ENCODE measurements around the gene ABHD12. TPM values are rescaled to one million over a fixed set of nuclear protein-coding genes. Genes with fewer than 3 reads are reported as not detected.

Gene ABHD12
- total and polyA plus RNA-seq, 8 donors, result 11.1 to 99.1 (median 44.0) TPM

DNA sequence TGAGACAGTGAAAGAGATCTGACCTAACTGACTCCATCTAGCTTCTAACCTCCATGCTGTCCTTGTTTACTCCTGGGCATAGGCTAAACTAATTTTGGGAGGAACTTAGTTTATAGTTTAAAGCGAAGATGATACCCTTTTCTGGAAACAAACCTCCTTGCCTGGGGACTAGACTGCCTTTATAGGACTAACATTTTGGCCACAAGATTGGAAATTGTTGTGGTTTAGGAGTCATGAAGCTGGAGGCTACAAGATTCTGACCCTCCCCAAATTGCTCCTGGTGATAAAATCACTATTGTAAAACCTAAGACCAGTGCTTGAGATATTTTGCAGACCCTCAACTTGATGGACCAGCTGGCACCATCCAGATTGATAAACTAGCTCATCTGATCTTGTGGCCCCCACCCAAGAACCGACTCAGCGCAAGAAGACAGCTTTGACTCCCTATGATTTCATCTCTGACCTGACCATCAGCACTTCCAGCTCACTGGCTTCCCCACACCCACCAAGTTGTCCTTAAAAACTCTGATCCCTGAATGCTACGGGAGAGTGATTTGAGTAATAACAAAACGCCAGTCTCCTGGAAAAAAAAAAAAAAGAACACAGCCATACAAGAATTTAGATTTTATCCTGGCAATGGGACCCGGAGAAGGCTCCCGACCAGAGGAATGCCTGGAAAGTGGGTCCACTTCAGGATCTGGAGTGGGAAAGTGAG is 63.0 kb downstream of the ABHD12 start:
- Histone ChIP-seq H3K36me3 (peaks cover 0 to 13% (median 7%) of the 10 kb centered on the region in 4 donors), H3K4me1 (peaks cover 0 to 22% (median 12%) of the 10 kb centered on the region in 4 donors), H3K27ac (no peak overlapping the region), H3K27me3 (no peaks in the 10 kb centered on the region), H3K9me3 (no peaks in the 10 kb centered on the region), H3K4me3 (no peak overlapping the region)
- intact Hi-C loops (cut with DNase I; ENCODE audit: low total_unique reads), result no loop called here
- no peak for DNase-seq
- TF ChIP-seq POLR2A (IDR thresholded peaks at IDR 0.05), result no peak
- no peak for TF ChIP-seq EP300 (IDR thresholded peaks at IDR 0.05)
- WGBS, 5 donors, result 71 to 86% (median 85%) methylated on average over 7 of the region's 7 CpGs

DNA sequence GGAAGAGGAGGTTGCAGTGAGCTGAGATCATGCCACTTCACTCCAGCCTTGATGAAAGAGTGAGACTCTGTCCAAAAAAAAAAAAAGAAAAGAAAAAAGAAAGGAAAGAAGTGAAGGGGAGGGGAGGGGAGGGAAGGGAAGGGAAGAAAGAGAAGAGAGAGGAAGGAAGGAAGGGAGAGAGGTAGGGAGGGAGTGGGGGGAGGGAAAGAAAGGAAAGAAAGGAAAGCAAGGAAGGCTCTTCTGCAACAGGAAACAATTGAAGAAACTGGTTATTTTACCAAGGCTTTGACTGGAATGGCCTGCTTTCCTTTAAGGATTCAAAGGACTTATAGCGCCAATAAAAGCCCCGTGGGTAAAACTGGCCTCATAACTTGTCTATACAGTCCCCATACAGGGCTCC is 64.6 kb downstream of the ABHD12 start:
- intact Hi-C loops (cut with DNase I; ENCODE audit: low total_unique reads), result no loop called here
- no peak overlapping the region for H3K4me3 ChIP-seq
- TF ChIP-seq, protein P1, sequence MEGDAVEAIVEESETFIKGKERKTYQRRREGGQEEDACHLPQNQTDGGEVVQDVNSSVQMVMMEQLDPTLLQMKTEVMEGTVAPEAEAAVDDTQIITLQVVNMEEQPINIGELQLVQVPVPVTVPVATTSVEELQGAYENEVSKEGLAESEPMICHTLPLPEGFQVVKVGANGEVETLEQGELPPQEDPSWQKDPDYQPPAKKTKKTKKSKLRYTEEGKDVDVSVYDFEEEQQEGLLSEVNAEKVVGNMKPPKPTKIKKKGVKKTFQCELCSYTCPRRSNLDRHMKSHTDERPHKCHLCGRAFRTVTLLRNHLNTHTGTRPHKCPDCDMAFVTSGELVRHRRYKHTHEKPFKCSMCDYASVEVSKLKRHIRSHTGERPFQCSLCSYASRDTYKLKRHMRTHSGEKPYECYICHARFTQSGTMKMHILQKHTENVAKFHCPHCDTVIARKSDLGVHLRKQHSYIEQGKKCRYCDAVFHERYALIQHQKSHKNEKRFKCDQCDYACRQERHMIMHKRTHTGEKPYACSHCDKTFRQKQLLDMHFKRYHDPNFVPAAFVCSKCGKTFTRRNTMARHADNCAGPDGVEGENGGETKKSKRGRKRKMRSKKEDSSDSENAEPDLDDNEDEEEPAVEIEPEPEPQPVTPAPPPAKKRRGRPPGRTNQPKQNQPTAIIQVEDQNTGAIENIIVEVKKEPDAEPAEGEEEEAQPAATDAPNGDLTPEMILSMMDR (IDR thresholded peaks at IDR 0.05), result no peak
- TF ChIP-seq EP300 (IDR thresholded peaks at IDR 0.05) (no peak), POLR2AphosphoS5 (IDR thresholded peaks at IDR 0.05) (no peak), POLR2A (IDR thresholded peaks at IDR 0.05) (no peak)
- H3K4me1 ChIP-seq, result peaks cover 0 to 22% (median 14%) of the 10 kb centered on the region in 4 donors
- no peaks in the 10 kb centered on the region for H3K27me3 ChIP-seq
- WGBS, 5 donors, result 79 to 97% (median 88%) methylated on average over 2 of the region's 2 CpGs
- H3K27ac ChIP-seq, result no peak overlapping the region
- H3K36me3 ChIP-seq, result peaks cover 0 to 30% (median 23%) of the 10 kb centered on the region in 4 donors
- DNase-seq, result no peak
- no peaks in the 10 kb centered on the region for H3K9me3 ChIP-seq

DNA sequence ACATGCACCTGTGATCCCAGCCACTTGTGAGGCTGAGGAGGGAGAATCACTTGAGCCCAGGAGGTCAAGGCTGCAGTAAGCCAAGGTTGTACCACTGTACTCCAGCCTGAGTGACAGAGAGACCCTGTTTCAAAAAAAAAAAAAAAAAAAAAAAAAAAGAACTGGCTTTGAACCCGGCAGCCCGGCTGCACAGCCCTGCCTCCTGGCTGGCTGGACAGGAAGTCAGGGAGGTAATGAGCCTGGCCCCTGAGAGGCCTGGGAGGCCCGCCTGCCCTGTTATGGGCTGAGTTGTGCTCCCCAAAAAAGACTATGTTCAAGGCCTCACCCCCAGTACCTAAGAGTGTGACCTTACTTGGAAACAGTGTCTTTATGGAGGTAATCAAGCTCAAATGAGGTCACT is 65.6 kb downstream of the ABHD12 start:
- DNase-seq, result no peak
- no peak overlapping the region for H3K4me3 ChIP-seq
- H3K36me3 ChIP-seq, result peaks cover 0 to 33% (median 26%) of the 10 kb centered on the region in 4 donors
- no peak for TF ChIP-seq POLR2AphosphoS5 (IDR thresholded peaks at IDR 0.05)
- TF ChIP-seq, protein P1 (IDR thresholded peaks at IDR 0.05), result no peak
- no peak for TF ChIP-seq POLR2A (IDR thresholded peaks at IDR 0.05)
- TF ChIP-seq EP300 (IDR thresholded peaks at IDR 0.05), result no peak
- intact Hi-C loops (cut with DNase I; ENCODE audit: low total_unique reads), result no loop called here
- peak overlapping the region in 1 of 5 donors; percentile 43 for H3K27ac ChIP-seq
- 46 to 75% (median 53%) methylated on average over 3 of the region's 3 CpGs for WGBS, 5 donors
- no peaks in the 10 kb centered on the region for H3K27me3 ChIP-seq
- peaks cover 0 to 20% (median 13%) of the 10 kb centered on the region in 4 donors for H3K4me1 ChIP-seq
- H3K9me3 ChIP-seq, result no peaks in the 10 kb centered on the region

DNA sequence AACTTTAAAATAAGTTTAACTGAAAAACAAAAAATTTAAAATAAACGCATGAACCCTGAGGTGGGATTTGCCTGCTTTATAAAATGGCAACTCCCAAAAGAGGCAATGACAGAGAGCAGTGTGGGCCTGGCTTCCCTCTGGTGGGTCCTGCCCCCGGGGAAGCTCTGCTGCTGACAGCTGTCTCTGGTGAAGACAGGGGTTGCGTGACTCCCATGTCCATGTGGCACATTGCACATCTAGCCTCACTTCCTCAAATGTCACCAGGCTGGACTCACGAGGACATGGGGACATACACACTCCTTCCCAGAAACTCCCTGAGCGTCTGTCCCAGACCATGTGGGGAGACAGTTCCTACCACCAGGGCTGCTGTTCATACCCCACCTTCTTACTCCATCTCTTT is 66.2 kb downstream of the ABHD12 start:
- 69 to 82% (median 81%) methylated on average over 5 of the region's 5 CpGs for WGBS, 5 donors
- peak in 1 of 2 donors; percentile 39 for DNase-seq
- Histone ChIP-seq H3K27ac (peak overlapping the region in 1 of 5 donors; percentile 43), H3K4me3 (no peak overlapping the region), H3K36me3 (peaks cover 0 to 39% (median 30%) of the 10 kb centered on the region in 4 donors), H3K4me1 (peaks cover 0 to 24% (median 15%) of the 10 kb centered on the region in 4 donors), H3K9me3 (no peaks in the 10 kb centered on the region), H3K27me3 (no peaks in the 10 kb centered on the region)
- intact Hi-C loops (cut with DNase I; ENCODE audit: low total_unique reads), result no loop called here
- TF ChIP-seq, protein P1 (IDR thresholded peaks at IDR 0.05), result no peak
- TF ChIP-seq POLR2AphosphoS5 (IDR thresholded peaks at IDR 0.05) (no peak), EP300 (IDR thresholded peaks at IDR 0.05) (no peak), POLR2A (IDR thresholded peaks at IDR 0.05) (no peak)

Data from stomach (tissue), 9 donors.